ENCODE results near the gene BANF1.

DNA sequence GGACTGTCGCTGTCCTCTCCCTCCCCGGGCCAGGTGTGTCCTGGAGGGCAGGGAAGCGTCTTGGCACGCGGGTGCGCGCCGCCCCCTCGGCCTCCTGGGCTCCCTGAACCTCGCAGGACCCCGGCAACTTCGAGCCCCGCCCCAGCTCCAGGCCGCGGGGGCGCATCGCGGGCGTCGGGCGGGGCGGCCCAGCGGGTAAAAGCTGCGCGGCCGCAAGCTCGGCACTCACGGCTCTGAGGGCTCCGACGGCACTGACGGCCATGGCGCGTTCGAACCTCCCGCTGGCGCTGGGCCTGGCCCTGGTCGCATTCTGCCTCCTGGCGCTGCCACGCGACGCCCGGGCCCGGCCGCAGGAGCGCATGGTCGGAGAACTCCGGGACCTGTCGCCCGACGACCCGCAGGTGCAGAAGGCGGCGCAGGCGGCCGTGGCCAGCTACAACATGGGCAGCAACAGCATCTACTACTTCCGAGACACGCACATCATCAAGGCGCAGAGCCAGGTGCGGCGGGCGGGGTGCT is 9.5 kb downstream of the BANF1 start, which contains the start of gene CST6:
- TF ChIP-seq POLR2A (IDR thresholded peaks at IDR 0.05), result no peak
- TF ChIP-seq CTCF (IDR thresholded peaks at IDR 0.05), result no peak
